ENCODE data around the gene NOS3. TPM values are rescaled to one million over a fixed set of nuclear protein-coding genes. Genes with fewer than 3 reads are reported as not detected.

The NOS3 gene
- total RNA-seq, 1 donor from 2014 or later, result 0.22 TPM

DNA sequence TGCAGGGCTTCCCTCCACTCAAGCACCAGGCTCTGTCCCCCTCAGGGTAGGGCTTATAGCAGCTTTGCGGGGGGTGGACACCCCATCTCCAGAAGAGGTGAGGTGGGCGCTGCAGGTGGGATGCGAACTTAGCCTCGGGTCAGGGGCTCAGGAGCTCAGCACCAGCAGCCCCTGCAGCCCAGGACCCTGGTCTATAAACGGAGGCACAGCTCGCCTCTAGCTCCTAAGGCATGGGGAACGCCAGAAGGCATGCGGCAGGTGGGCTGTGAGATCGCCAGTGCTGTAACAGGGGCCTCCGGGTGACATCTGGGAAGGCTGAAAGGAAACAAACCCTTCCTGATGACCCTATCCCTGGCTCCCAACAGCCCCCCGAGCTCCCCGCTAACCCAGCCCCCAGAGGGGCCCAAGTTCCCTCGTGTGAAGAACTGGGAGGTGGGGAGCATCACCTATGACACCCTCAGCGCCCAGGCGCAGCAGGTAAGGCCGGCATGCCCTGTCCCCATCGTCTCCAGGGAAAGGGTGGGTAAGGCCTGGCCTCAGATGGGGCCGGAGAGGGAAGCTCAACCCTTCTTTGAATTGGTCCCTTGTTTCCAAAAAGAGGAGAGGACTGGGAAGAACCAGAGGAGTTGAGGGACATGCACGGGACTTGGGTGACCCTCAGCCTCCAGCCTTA, 4.2 kb downstream of the NOS3 start:
- Mint-ChIP-seq H3K27ac (no peak overlapping the region), H3K4me1 (peaks cover 3% of the 10 kb centered on the region), H3K4me3 (no peak overlapping the region), H3K9me3 (peaks cover 10% of the 10 kb centered on the region), H3K27me3 (peaks cover 27% of the 10 kb centered on the region), H3K36me3 (ENCODE audit: low read depth) (no peaks in the 10 kb centered on the region)
- intact Hi-C loops (cut with micrococcal nuclease), result no loop called here
- CTCF ChIA-PET, result interaction anchor here (1.4 kb wide), 1 partner anchor 10 kb away, joined by 5 read pairs; no protein-coding TSS in a partner anchor
- DNase-seq (no peak), ATAC-seq (ENCODE audit: low read depth) (no peak)
- TF ChIP-seq, protein P1, sequence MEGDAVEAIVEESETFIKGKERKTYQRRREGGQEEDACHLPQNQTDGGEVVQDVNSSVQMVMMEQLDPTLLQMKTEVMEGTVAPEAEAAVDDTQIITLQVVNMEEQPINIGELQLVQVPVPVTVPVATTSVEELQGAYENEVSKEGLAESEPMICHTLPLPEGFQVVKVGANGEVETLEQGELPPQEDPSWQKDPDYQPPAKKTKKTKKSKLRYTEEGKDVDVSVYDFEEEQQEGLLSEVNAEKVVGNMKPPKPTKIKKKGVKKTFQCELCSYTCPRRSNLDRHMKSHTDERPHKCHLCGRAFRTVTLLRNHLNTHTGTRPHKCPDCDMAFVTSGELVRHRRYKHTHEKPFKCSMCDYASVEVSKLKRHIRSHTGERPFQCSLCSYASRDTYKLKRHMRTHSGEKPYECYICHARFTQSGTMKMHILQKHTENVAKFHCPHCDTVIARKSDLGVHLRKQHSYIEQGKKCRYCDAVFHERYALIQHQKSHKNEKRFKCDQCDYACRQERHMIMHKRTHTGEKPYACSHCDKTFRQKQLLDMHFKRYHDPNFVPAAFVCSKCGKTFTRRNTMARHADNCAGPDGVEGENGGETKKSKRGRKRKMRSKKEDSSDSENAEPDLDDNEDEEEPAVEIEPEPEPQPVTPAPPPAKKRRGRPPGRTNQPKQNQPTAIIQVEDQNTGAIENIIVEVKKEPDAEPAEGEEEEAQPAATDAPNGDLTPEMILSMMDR (IDR thresholded peaks at IDR 0.05), result no peak
- POLR2A ChIA-PET, result no interaction called here

DNA sequence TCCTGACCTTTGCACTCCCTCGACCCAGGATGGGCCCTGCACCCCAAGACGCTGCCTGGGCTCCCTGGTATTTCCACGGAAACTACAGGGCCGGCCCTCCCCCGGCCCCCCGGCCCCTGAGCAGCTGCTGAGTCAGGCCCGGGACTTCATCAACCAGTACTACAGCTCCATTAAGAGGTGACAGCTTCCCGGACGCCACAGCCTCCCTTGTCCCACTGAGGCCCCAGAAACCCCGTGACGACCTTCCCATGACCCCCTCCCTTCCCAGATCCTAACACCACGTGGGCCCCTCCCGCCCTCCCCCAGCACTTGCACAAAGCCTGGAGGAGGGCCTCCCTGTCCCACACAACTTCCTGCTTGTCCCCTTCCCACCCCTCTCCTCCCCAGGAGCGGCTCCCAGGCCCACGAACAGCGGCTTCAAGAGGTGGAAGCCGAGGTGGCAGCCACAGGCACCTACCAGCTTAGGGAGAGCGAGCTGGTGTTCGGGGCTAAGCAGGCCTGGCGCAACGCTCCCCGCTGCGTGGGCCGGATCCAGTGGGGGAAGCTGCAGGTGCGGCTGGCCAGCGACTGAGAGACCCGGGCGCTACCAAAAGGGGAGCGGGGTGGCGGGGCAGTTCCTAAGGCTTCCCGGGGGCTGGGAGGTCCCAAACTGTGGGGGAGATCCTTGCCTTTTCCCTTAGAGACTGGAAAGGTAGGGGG, 5.7 kb downstream of the NOS3 start:
- TF ChIP-seq, protein P1 (IDR thresholded peaks at IDR 0.05), result no peak
- peaks cover 3% of the 10 kb centered on the region for H3K4me1 Mint-ChIP-seq
- ChIA-PET CTCF (no interaction called here), POLR2A (no interaction called here)
- DNase-seq (no peak), ATAC-seq (ENCODE audit: low read depth) (no peak)
- no peaks in the 10 kb centered on the region for H3K9me3 Mint-ChIP-seq
- H3K36me3 Mint-ChIP-seq (ENCODE audit: low read depth), result no peaks in the 10 kb centered on the region
- intact Hi-C loops (cut with micrococcal nuclease), result no loop called here
- H3K4me3 Mint-ChIP-seq, result no peak overlapping the region
- H3K27ac Mint-ChIP-seq, result no peak overlapping the region
- H3K27me3 Mint-ChIP-seq, result peaks cover 16% of the 10 kb centered on the region

DNA sequence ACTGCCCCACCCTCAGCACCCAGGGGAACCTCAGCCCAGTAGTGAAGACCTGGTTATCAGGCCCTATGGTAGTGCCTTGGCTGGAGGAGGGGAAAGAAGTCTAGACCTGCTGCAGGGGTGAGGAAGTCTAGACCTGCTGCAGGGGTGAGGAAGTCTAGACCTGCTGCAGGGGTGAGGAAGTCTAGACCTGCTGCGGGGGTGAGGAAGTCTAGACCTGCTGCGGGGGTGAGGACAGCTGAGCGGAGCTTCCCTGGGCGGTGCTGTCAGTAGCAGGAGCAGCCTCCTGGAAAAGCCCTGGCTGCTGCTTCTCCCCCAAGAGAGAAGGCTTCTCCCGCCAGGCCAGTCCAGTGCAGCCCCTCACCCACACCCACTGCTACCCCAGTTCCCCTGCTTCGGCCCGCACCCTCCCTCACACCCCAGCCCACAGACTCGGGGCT, 6.3 kb downstream of the NOS3 start:
- DNase-seq (no peak), ATAC-seq (ENCODE audit: low read depth) (no peak)
- CTCF ChIA-PET, result interaction anchor here (1.4 kb wide), 1 partner anchor 8 kb away, joined by 4 read pairs; no protein-coding TSS in a partner anchor
- H3K4me1 Mint-ChIP-seq, result peaks cover 3% of the 10 kb centered on the region
- TF ChIP-seq, protein P1 (IDR thresholded peaks at IDR 0.05), result no peak
- H3K27ac Mint-ChIP-seq, result no peak overlapping the region
- intact Hi-C loops (cut with micrococcal nuclease), result no loop called here
- H3K4me3 Mint-ChIP-seq, result no peak overlapping the region
- H3K27me3 Mint-ChIP-seq, result peaks cover 16% of the 10 kb centered on the region
- POLR2A ChIA-PET, result no interaction called here
- no peaks in the 10 kb centered on the region for H3K36me3 Mint-ChIP-seq (ENCODE audit: low read depth)
- no peaks in the 10 kb centered on the region for H3K9me3 Mint-ChIP-seq

DNA sequence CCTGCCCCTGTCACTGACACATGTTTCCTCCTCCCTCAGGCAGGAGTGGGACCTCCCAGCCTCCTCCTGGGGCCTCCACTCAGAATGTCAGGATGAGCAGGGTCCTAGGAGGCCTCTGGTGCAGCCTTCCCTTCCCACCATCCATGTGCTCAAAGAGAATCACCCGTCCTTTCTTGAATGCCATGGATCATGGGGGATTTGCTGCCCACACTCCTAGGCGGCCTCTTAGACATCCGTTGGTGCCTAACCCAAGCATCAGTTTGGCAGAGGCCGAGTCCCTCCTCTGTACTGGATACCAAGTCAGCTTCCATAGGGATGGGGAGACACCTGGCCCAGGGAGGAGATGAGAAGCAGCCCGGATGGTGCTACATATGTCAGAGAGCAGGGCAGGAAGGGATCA, 7.0 kb downstream of the NOS3 start:
- Mint-ChIP-seq H3K27me3 (peaks cover 13% of the 10 kb centered on the region), H3K4me3 (no peak overlapping the region), H3K36me3 (ENCODE audit: low read depth) (no peaks in the 10 kb centered on the region), H3K27ac (no peak overlapping the region), H3K9me3 (no peaks in the 10 kb centered on the region), H3K4me1 (peaks cover 3% of the 10 kb centered on the region)
- TF ChIP-seq, protein P1 (IDR thresholded peaks at IDR 0.05), result no peak
- ChIA-PET CTCF (interaction anchor here (1.4 kb wide), 1 partner anchor 9 kb away, joined by 4 read pairs; no protein-coding TSS in a partner anchor), POLR2A (no interaction called here)
- intact Hi-C loops (cut with micrococcal nuclease), result no loop called here
- DNase-seq (no peak), ATAC-seq (ENCODE audit: low read depth) (no peak)

DNA sequence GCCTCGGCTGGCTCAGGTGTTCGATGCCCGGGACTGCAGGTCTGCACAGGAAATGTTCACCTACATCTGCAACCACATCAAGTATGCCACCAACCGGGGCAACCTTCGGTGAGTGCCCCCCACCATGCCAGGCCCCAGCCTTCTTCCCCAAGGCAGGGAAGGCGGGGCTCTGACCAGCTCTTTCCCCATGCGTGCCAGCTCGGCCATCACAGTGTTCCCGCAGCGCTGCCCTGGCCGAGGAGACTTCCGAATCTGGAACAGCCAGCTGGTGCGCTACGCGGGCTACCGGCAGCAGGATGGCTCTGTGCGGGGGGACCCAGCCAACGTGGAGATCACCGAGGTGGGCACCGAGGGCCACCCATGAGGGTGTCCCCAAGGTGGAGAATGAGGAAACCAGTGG, 7.5 kb downstream of the NOS3 start:
- intact Hi-C loops (cut with micrococcal nuclease), result no loop called here
- no peak for ATAC-seq (ENCODE audit: low read depth)
- Mint-ChIP-seq H3K27me3 (peaks cover 15% of the 10 kb centered on the region), H3K27ac (no peak overlapping the region), H3K4me3 (no peak overlapping the region), H3K4me1 (peaks cover 3% of the 10 kb centered on the region), H3K9me3 (no peaks in the 10 kb centered on the region), H3K36me3 (ENCODE audit: low read depth) (no peaks in the 10 kb centered on the region)
- TF ChIP-seq, protein P1 (IDR thresholded peaks at IDR 0.05), result no peak
- CTCF ChIA-PET, result interaction anchor here (0.6 to 1.4 kb wide), 2 partner anchors 9 to 109 kb away, joined by 3 to 4 read pairs; no protein-coding TSS in a partner anchor
- no peak for DNase-seq
- POLR2A ChIA-PET, result no interaction called here
